NCI-H510A treated with DMSO at 0.1 percent for 48 hours (cell line): ENCODE measurements around the gene ZNF394.
A peak's percentile ranks its signal among the peaks of the same experiment; 100 is the strongest.

Experiments
- DNase-seq: peaks from one replicate; lab custom pipeline; 2025; lab: John Stamatoyannopoulos, UW

ZNF394 gene

GRCh38 chr7:99493823-99494222 lies 6.3 kb downstream of the ZNF394 start:
- DNase-seq, result no peak

- no peak for DNase-seq
These were observed 9.2 kb downstream of the ZNF394 start for GRCh38 chr7:99490878-99491277.

DNA sequence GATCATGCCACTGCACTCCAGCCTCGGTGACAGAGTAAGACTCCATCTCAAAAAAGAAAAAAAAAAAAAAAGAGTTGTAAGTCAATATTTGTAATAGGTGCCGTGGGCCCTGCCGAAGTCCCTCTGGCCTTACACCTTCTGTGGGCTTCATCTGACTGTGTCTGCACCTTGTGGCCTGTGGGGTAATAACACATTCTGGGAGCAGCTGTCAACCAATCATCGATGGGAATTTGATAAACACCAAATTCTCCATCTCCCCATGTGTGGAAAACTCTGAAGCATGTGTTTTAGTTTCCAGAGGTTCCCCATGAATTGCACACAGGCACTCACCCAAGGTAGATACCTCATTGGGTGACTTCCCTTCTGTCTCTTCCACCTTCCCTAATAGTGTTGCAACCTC lies 10.8 kb downstream of the ZNF394 start:
- DNase-seq, result no peak

GRCh38 chr7:99485094-99485493 lies 15.0 kb downstream of the ZNF394 start:
- DNase-seq, result no peak

GRCh38 chr7:99478464-99479440 lies 21.3 kb downstream of the ZNF394 start:
- DNase-seq, result no peak

- DNase-seq, result no peak
These were observed 24.0 kb downstream of the ZNF394 start for GRCh38 chr7:99476107-99476506.

- no peak for DNase-seq
These were observed 26.8 kb downstream of the ZNF394 start for GRCh38 chr7:99473315-99473596.

GRCh38 chr7:99472561-99473314 lies 27.3 kb downstream of the ZNF394 start, which contains the start of gene ZNF789:
TSS of gene ZNF789 (plus strand) at chr7:99472890. CDS start at chr7:99476457, 3,567 bp downstream.
- peak; percentile 83 for DNase-seq

GRCh38 chr7:99469381-99470065 lies 30.6 kb downstream of the ZNF394 start:
- DNase-seq, result no peak

- DNase-seq, result no peak
These were observed 31.7 kb downstream of the ZNF394 start for GRCh38 chr7:99468336-99468918.

DNA sequence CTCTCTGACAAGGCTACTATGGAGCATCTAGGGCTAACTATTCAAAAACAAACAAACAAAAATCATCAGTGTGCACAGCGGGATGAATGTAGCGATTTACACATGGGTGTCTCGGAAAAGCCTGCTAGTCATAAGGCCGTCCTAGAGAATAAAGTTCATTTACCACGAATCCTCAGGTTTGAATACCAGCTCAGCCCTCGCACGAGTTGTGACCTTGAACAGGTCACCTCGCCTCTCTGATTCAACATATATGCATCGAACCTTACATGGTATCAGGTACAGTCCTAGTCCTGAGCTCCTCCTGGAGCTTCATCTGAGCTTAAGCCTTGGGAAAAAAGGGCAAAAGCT lies 34.7 kb downstream of the ZNF394 start:
- DNase-seq, result no peak

- no peak for DNase-seq
These were observed 38.9 kb downstream of the ZNF394 start for GRCh38 chr7:99461221-99461620.

- no peak for DNase-seq
These were observed 39.4 kb downstream of the ZNF394 start for GRCh38 chr7:99460651-99461050.

GRCh38 chr7:99459087-99459486 lies 41.0 kb downstream of the ZNF394 start:
- no peak for DNase-seq

DNA sequence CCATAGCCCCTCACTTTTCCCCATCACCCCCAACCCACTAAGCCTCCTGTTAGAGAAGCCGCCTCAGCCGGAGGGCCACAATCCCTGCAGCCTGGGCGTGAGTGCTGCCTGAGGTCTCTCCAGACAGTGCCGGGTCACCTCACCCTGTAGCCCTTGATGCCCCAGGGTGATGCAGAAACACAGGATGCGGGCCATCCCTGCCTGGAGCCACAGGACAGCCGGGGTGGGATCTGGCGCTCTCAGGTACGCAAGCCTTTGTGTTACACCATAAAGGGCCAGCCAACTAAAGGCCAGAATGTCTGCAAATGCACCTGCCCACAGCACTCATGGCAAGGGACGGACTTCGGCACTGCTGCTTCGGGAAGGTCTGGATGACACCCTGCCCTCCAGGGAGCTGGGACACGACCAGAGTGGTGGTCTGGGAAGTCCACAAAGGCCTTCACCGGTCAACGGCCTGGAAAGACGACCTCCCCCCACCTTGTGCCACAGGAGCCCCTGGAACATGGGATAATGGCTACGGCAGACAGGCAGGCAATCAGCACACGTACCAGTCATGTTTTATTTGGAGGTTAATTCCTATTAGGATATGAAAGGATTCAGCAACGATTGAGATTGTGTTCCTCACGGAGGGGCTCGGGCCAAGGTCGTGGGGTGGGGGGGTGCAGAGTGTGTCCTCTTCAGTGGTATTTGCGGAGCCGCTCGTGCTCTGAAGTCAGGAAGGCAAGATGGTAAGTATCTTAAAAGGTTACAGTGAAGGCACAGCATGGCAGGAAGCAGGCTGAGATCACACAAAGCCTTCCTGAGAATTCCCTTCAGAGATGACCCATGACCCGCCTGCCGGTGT lies 42.2 kb downstream of the ZNF394 start:
- no peak for DNase-seq

DNA sequence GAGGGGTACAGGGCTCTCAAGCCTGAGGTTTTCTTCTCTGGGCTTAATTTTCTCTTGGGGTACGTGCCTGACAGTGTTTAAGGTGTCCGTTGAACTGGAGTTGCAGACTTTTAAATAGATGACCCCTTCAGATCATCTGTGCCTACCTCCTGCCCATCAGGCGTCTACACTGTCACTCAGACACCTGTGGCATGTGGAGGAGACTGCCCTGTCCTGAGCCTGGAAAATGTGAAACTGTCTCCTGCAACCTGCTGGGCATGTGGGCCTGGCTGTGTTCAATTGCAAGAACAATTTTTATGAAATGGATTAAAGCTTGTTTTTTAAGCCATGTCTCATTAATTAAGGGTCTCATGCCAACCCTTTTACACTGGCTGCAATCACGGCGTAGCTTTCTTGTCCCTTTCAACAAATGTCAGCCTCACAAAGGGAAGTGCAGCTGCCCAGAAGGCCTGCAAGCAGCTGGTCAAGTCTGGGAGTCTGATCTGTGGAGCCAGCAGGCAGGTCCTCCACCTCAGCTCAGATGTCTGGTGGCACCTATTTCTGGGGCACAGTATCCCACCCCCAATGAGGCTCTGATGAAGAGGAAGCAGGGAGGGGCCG lies 42.9 kb downstream of the ZNF394 start:
- DNase-seq, result no peak

GRCh38 chr7:99456288-99456687 lies 43.8 kb downstream of the ZNF394 start:
- DNase-seq, result no peak

DNA sequence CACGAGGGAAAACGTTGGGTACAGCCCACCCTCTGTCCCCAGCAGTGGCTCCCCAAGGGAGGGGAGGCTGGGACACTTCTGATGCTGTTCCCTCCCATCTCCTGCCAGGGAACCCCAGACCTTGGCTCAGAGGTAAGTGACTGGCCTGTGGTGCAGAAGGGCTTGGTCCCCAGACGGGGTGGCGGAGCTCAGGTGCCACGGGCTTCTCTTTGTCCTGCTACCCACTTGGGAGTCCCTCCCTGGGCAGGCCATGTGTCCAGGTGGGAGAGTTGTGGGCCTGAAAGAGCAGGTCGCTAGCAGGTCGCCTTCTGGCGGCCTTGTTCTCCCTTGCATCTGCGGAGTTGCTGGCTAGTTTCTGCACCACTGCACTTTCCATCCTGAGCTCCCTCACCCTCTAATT lies 44.2 kb downstream of the ZNF394 start:
- DNase-seq, result no peak

DNA sequence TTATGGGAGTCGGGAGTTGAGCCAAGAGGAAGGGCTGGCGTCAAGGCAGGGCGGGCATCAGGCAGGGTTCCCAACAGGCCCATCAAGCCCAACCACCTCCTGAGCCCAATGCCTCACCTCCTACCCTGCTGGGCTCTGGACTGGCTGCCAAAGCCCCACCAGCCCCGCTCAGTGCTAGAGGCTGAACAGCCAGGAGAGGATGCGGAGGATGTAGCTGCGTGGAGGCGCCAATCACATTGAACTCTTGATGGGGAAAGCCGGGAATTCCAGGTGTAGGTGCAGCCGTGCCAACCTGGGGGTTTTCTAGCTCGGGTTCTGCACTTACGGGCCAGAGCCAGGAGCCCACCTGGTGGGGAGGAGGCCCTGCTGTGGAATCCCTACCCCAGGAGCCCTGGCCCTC lies 47.0 kb downstream of the ZNF394 start:
- no peak for DNase-seq

DNA sequence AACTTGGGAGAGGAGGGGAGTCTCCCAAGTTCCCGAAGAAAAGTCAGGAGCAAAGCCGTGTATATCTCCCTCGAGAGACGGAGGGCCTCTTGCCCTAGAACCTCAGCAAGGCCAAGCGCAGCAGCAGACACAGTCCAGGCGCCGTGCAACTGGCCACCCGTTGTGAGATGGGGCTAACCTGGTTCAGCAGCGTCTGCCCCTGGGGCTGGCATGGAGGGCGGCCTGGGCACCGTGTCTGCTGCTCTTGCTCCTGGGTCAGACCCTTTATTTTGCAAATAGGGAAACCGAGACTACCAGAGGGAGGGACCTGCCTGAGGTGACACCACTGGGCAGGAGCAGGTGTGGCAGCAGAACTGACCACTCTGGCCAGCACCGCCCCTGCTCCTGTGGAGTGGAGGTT lies 47.5 kb downstream of the ZNF394 start:
- DNase-seq, result no peak

- no peak for DNase-seq
These were observed 48.1 kb downstream of the ZNF394 start for GRCh38 chr7:99451936-99452335.
